Upper lobe of left lung (tissue), 6 donors: ENCODE measurements around the gene RABL6. TPM values are rescaled to one million over a fixed set of nuclear protein-coding genes. Genes with fewer than 3 reads are reported as not detected.
"Not testable (repeated sequence)": the region's sequence is repeated elsewhere in the genome, so short reads cannot be mapped to it uniquely, and the experiment has no call there.

Source experiments
- ATAC-seq, 2 donors: fragments of 200-7000 bp; cut with Tn5 transposase; one replicate each; pipeline ENCODE4 v1.9.1; 2022; ENCODE audit warnings: mild to moderate bottlenecking in 2 of 2, moderate library complexity in 2 of 2; ENCODE audit not compliant: low FRiP score in 2 of 2
- DNase-seq, 2 donors: peaks; one replicate each; pipeline ENCODE4 v3.0.0-alpha.2; 2019 to 2020
- H3K27ac ChIP-seq, 4 donors: fragments of 200-600 bp; sonication (generic); one replicate each; pipeline ENCODE4 v1.5.1; 2016 to 2019
- H3K27me3 ChIP-seq, 4 donors: fragments of 200-600 bp; sonication (generic); one replicate each; pipeline ENCODE4 v1.5.1; 2017 to 2019
- H3K36me3 ChIP-seq, 4 donors: fragments of 200-600 bp; sonication (generic); one replicate each; pipeline ENCODE4 v1.5.1; 2016 to 2019
- H3K4me1 ChIP-seq, 4 donors: fragments of 200-600 bp; sonication (generic); one replicate each; pipeline ENCODE4 v1.5.1; 2018 to 2019
- H3K4me3 ChIP-seq, 4 donors: fragments of 200-600 bp; sonication (generic); one replicate each; pipeline ENCODE4 v1.5.1; 2017 to 2019; ENCODE audit warnings: mild to moderate bottlenecking in 2 of 4, moderate library complexity in 1 of 4
- H3K9me3 ChIP-seq, 4 donors: fragments of 200-600 bp; sonication (generic); one replicate each; pipeline ENCODE4 v1.5.1; 2018 to 2019
- CTCF ChIP-seq, 6 experiments: fragments of 450-650 bp in 4 of 6; fragments of 200-600 bp in 2 of 6; sonication (generic) in 2 of 6; IDR thresholded peaks; one replicate each; pipeline ENCODE4 v1.5.1; 2016 to 2019; ENCODE audit warnings: antibody characterized with exemption in 6 of 6
- EP300 ChIP-seq, 4 donors: sonication (generic); formaldehyde crosslinking; IDR thresholded peaks; one replicate each; pipeline ENCODE4 v1.5.1; 2017; ENCODE audit warnings: antibody characterized with exemption in 4 of 4, control low read depth in 2 of 4
- POLR2A ChIP-seq, 4 donors: fragments of 450-650 bp; IDR thresholded peaks; one replicate each; pipeline ENCODE4 v1.5.1; 2016 to 2017; ENCODE audit warnings: antibody characterized with exemption in 4 of 4, mild to moderate bottlenecking in 2 of 4
- POLR2AphosphoS5 ChIP-seq, 2 donors: sonication (generic); formaldehyde crosslinking; IDR thresholded peaks; one replicate each; pipeline ENCODE4 v1.5.1; 2017; ENCODE audit warnings: antibody characterized with exemption in 2 of 2
- WGBS, 2 donors: methylation state at CpG; one replicate each; pipeline ENCODE4 v1.1.5; 2017 to 2018; 5-methylcytosine and 5-hydroxymethylcytosine counted together
- total RNA-seq, 6 donors: library from RNA; depleted of rRNA in 4 of 6; stranded (reverse); fragments of >200 nt in 4 of 6; gene quantifications; one replicate each; pipeline versions ENCODE4 v1.1.0 to v1.2.1, GENCODE V29; 2016 to 2021
- donor health status: DM: no; HTN: no; CAD: no; lungs with moderate emphysema.
- donor health status: DM: no; HTN: yes; CAD: no; lungs with severe emphysema.

The RABL6 gene
- total RNA-seq, 6 donors from 2014 or later, result 47.2 to 128 (median 78.9) TPM

GRCh38 chr9:136865768-136866103 lies 58.0 kb downstream of the RABL6 start:
- TF ChIP-seq CTCF (IDR thresholded peaks at IDR 0.05) (no peak), POLR2A (IDR thresholded peaks at IDR 0.05) (no peak), POLR2AphosphoS5 (IDR thresholded peaks at IDR 0.05) (no peak), EP300 (IDR thresholded peaks at IDR 0.05) (no peak)
- Histone ChIP-seq H3K4me3 (peak overlapping the region; percentile 71 to 100 (median 97)), H3K9me3 (peaks cover 0 to 4% (median 0%) of the 10 kb centered on the region in 4 donors), H3K27me3 (no peaks in the 10 kb centered on the region), H3K36me3 (peaks cover 11 to 32% (median 31%) of the 10 kb centered on the region in 4 donors), H3K27ac (peak overlapping the region; percentile 86 to 94 (median 92)), H3K4me1 (peaks cover 17 to 30% (median 19%) of the 10 kb centered on the region in 4 donors)
- WGBS, 2 donors, result 0 to 5% methylated on average over 5 to 8 of the region's 20 CpGs
- ATAC-seq, result peak; percentile 1 to 49
- DNase-seq, result no peak

GRCh38 chr9:136866898-136867421 lies 59.2 kb downstream of the RABL6 start:
- peak in 1 of 2 donors; percentile 38 for DNase-seq

GRCh38 chr9:136867480-136867879 lies 59.7 kb downstream of the RABL6 start:
- 98% methylated on average over 17 to 18 of the region's 18 CpGs for WGBS, 2 donors

More at GRCh38 chr9:136866898-136867421, 59.2 kb downstream of the RABL6 start:
- not testable (repeated sequence) for H3K27me3 ChIP-seq, ATAC-seq, H3K9me3 ChIP-seq
- H3K4me1 ChIP-seq, result peaks cover 17 to 30% (median 19%) of the 10 kb centered on the region in 4 donors
- peak overlapping the region; percentile 62 to 92 (median 89) for H3K27ac ChIP-seq
- H3K4me3 ChIP-seq, result peak overlapping the region; percentile 66 to 100 (median 84)
- H3K36me3 ChIP-seq, result peaks cover 9 to 20% (median 19%) of the 10 kb centered on the region in 4 donors
- WGBS, 2 donors, result 79 to 87% methylated on average over 29 of the region's 29 CpGs

GRCh38 chr9:136867917-136868316 lies 60.2 kb downstream of the RABL6 start:
- TF ChIP-seq CTCF (IDR thresholded peaks at IDR 0.05) (no peak), POLR2AphosphoS5 (IDR thresholded peaks at IDR 0.05) (no peak), EP300 (IDR thresholded peaks at IDR 0.05) (no peak), POLR2A (IDR thresholded peaks at IDR 0.05) (no peak)
- ATAC-seq, result no peak
- no peak for DNase-seq
- WGBS, 2 donors, result 97 to 98% methylated on average over 18 of the region's 18 CpGs
- Histone ChIP-seq H3K36me3 (peaks cover 6 to 10% (median 9%) of the 10 kb centered on the region in 4 donors), H3K27me3 (no peaks in the 10 kb centered on the region), H3K9me3 (peaks cover 0 to 4% (median 0%) of the 10 kb centered on the region in 4 donors), H3K4me3 (no peak overlapping the region), H3K4me1 (peaks cover 17 to 30% (median 19%) of the 10 kb centered on the region in 4 donors), H3K27ac (no peak overlapping the region)

More at GRCh38 chr9:136867480-136867879, 59.7 kb downstream of the RABL6 start:
- Histone ChIP-seq H3K9me3 (peaks cover 0 to 4% (median 0%) of the 10 kb centered on the region in 4 donors), H3K36me3 (peaks cover 9 to 14% (median 14%) of the 10 kb centered on the region in 4 donors), H3K4me1 (peaks cover 17 to 30% (median 19%) of the 10 kb centered on the region in 4 donors), H3K4me3 (no peak overlapping the region), H3K27ac (no peak overlapping the region), H3K27me3 (no peaks in the 10 kb centered on the region)
- ATAC-seq (no peak), DNase-seq (peak in 1 of 2 donors; percentile 50)
- no peak for TF ChIP-seq POLR2AphosphoS5 (IDR thresholded peaks at IDR 0.05)
- no peak for TF ChIP-seq EP300 (IDR thresholded peaks at IDR 0.05)
- TF ChIP-seq CTCF (IDR thresholded peaks at IDR 0.05), result no peak
- no peak for TF ChIP-seq POLR2A (IDR thresholded peaks at IDR 0.05)

- no peak overlapping the region for H3K27ac ChIP-seq
- ATAC-seq, result no peak
- no peak overlapping the region for H3K4me3 ChIP-seq
- no peak for TF ChIP-seq EP300 (IDR thresholded peaks at IDR 0.05)
- no peak for TF ChIP-seq POLR2A (IDR thresholded peaks at IDR 0.05)
- TF ChIP-seq CTCF (IDR thresholded peaks at IDR 0.05), result no peak
- no peak for TF ChIP-seq POLR2AphosphoS5 (IDR thresholded peaks at IDR 0.05)
- H3K4me1 ChIP-seq, result peaks cover 17 to 29% (median 19%) of the 10 kb centered on the region in 4 donors
- H3K27me3 ChIP-seq, result no peaks in the 10 kb centered on the region
- no peak for DNase-seq
- WGBS, 2 donors, result 92 to 97% methylated on average over 11 of the region's 11 CpGs
- H3K9me3 ChIP-seq, result peaks cover 0 to 4% (median 0%) of the 10 kb centered on the region in 4 donors
- peaks cover under 1 to 3% (median 2%) of the 10 kb centered on the region in 4 donors for H3K36me3 ChIP-seq
Observed at GRCh38 chr9:136868644-136869043, 60.9 kb downstream of the RABL6 start.

- not testable (repeated sequence) for DNase-seq, H3K9me3 ChIP-seq, H3K27me3 ChIP-seq, H3K27ac ChIP-seq, H3K4me3 ChIP-seq, ATAC-seq, H3K36me3 ChIP-seq
- peaks cover 15 to 19% (median 16%) of the 10 kb centered on the region in 4 donors for H3K4me1 ChIP-seq
- WGBS, 2 donors, result 86 to 87% methylated on average over 2 of the region's 2 CpGs
Observed at GRCh38 chr9:136869611-136870010, 61.9 kb downstream of the RABL6 start.
